Endodermal cell (in vitro differentiated cells): Measurements from ENCODE around the gene GP1BA. TPM values are rescaled to one million over a fixed set of nuclear protein-coding genes. Genes with fewer than 3 reads are reported as not detected.
A peak's percentile ranks its signal among the peaks of the same experiment; 100 is the strongest.
"Not testable (repeated sequence)": the region's sequence is repeated elsewhere in the genome, so short reads cannot be mapped to it uniquely, and the experiment has no call there.

Experiments used
- DNase-seq: peaks from one replicate; pipeline ENCODE4 v3.0.0-alpha.2; 2017
- H3K27ac ChIP-seq: 2 replicates; pipeline ENCODE4 v1.5.1; 2013; ENCODE audit warnings: mild to moderate bottlenecking, low read depth, low read length, moderate library complexity
- H3K27me3 ChIP-seq: 2 replicates; pipeline ENCODE4 v1.6.1; 2013; ENCODE audit warnings: mild to moderate bottlenecking, low read length, moderate library complexity; ENCODE audit not compliant: insufficient read depth, control insufficient read depth, poor library complexity, severe bottlenecking
- H3K36me3 ChIP-seq: 2 replicates; pipeline ENCODE4 v1.7.0; 2013; ENCODE audit warnings: mild to moderate bottlenecking, low read length, moderate library complexity; ENCODE audit not compliant: control insufficient read depth, insufficient read depth
- H3K4me1 ChIP-seq: one replicate; pipeline ENCODE4 v1.7.0; 2013; ENCODE audit warnings: low read length; ENCODE audit not compliant: control insufficient read depth, insufficient read depth
- H3K4me3 ChIP-seq: 2 replicates; pipeline ENCODE4 v1.5.1; 2013; ENCODE audit warnings: mild to moderate bottlenecking, low read length, moderate library complexity
- H3K9ac ChIP-seq: 2 replicates; pipeline ENCODE4 v1.6.1; 2013; ENCODE audit warnings: mild to moderate bottlenecking, low read length, moderate library complexity; ENCODE audit not compliant: poor library complexity, severe bottlenecking; ENCODE audit errors: extremely low read depth
- H3K9me3 ChIP-seq: 2 replicates; pipeline ENCODE4 v1.6.1; 2013; ENCODE audit warnings: mild to moderate bottlenecking, low read length, moderate library complexity; ENCODE audit not compliant: control insufficient read depth
- H3K27ac Mint-ChIP-seq: 2 replicates; pipeline ENCODE4 v1.8.0; 2020; ENCODE audit warnings: mixed read lengths
- H3K27me3 Mint-ChIP-seq: 2 replicates; pipeline ENCODE4 v1.8.0; 2021; ENCODE audit warnings: mild to moderate bottlenecking, mixed read lengths; ENCODE audit not compliant: insufficient read depth
- H3K36me3 Mint-ChIP-seq: 2 replicates; pipeline ENCODE4 v1.8.0; 2020; ENCODE audit warnings: low read depth, mixed read lengths
- H3K4me1 Mint-ChIP-seq: 2 replicates; pipeline ENCODE4 v1.8.0; 2020; ENCODE audit warnings: mixed read lengths
- H3K4me3 Mint-ChIP-seq: 2 replicates; pipeline ENCODE4 v1.8.0; 2020; ENCODE audit warnings: mild to moderate bottlenecking, moderate library complexity, mixed read lengths
- H3K9me3 Mint-ChIP-seq: 2 replicates; pipeline ENCODE4 v1.8.0; 2020; ENCODE audit warnings: mild to moderate bottlenecking, mixed read lengths
- CTCF ChIP-seq: fragments of 200-600 bp; sonication (generic); conservative IDR thresholded peaks from 2 replicates; pipeline ENCODE4 v1.5.0; 2021; ENCODE audit warnings: antibody characterized with exemption, mild to moderate bottlenecking
- WGBS, 2 experiments: methylation state at CpG; one replicate each; pipeline versions ENCODE4 v1.1.5 to v1.1.7; 2013; ENCODE audit warnings: missing lambda C conversion rate in 2 of 2, mixed read lengths in 1 of 2; ENCODE audit not compliant: insufficient coverage in 1 of 2, insufficient read length in 1 of 2; 5-methylcytosine and 5-hydroxymethylcytosine counted together
- total RNA-seq, 2 donors: library from RNA; stranded (reverse); fragmentation: NEBNext Ultra II Directional in 1 of 2; extraction: Animal tissue kit (Norgen Biotek cat#: 25700) in 1 of 2; gene quantifications; 2 replicates in 1 of 2; 3 replicates in 1 of 2; pipeline ENCODE4 v1.2.1, GENCODE V29; 2021

The GP1BA gene
- total RNA-seq, 2 donors from 2014 or later, result not detected

GRCh38 chr17:4908301-4908700 is 23.8 kb upstream of the GP1BA start:
- H3K27me3 ChIP-seq, result no peaks in the 10 kb centered on the region
- no peaks in the 10 kb centered on the region for H3K9me3 ChIP-seq
- no peak for TF ChIP-seq CTCF
- H3K27me3 Mint-ChIP-seq, result peaks cover 9% of the 10 kb centered on the region
- peak overlapping the region; percentile 76 for H3K27ac ChIP-seq
- no peak overlapping the region for H3K4me3 ChIP-seq
- no peaks in the 10 kb centered on the region for H3K4me1 ChIP-seq
- no peak overlapping the region for H3K4me3 Mint-ChIP-seq
- DNase-seq, result peak; percentile 85
- no peaks in the 10 kb centered on the region for H3K9me3 Mint-ChIP-seq
- H3K36me3 ChIP-seq, result no peaks in the 10 kb centered on the region
- H3K4me1 Mint-ChIP-seq, result peaks cover 11% of the 10 kb centered on the region
- H3K27ac Mint-ChIP-seq, result no peak overlapping the region
- H3K36me3 Mint-ChIP-seq, result no peaks in the 10 kb centered on the region
- H3K9ac ChIP-seq, result no peak overlapping the region
- 33 to 41% methylated on average over 7 to 9 of the region's 10 CpGs for WGBS, 2 experiments

- Histone ChIP-seq H3K4me3 (no peak overlapping the region), H3K9me3 (no peaks in the 10 kb centered on the region), H3K9ac (peak overlapping the region; percentile 6), H3K36me3 (no peaks in the 10 kb centered on the region), H3K27me3 (no peaks in the 10 kb centered on the region), H3K4me1 (no peaks in the 10 kb centered on the region), H3K27ac (peak overlapping the region; percentile 76)
- Mint-ChIP-seq H3K4me3 (no peak overlapping the region), H3K27ac (no peak overlapping the region), H3K36me3 (no peaks in the 10 kb centered on the region), H3K9me3 (no peaks in the 10 kb centered on the region), H3K27me3 (peaks cover 9% of the 10 kb centered on the region), H3K4me1 (peaks cover 8% of the 10 kb centered on the region)
- peak; percentile 99 for DNase-seq
- TF ChIP-seq CTCF, result peak; percentile 87
- WGBS, 2 experiments, result 37 to 43% methylated on average over 12 to 20 of the region's 20 CpGs
These were observed 23.2 kb upstream of the GP1BA start for GRCh38 chr17:4908711-4909496.

GRCh38 chr17:4913994-4914393 is 18.1 kb upstream of the GP1BA start:
- H3K27ac Mint-ChIP-seq, result no peak overlapping the region
- H3K9me3 Mint-ChIP-seq, result no peaks in the 10 kb centered on the region
- Histone ChIP-seq H3K4me3 (no peak overlapping the region), H3K4me1 (no peaks in the 10 kb centered on the region), H3K9ac (no peak overlapping the region), H3K27ac (no peak overlapping the region), H3K36me3 (no peaks in the 10 kb centered on the region), H3K9me3 (no peaks in the 10 kb centered on the region), H3K27me3 (no peaks in the 10 kb centered on the region)
- H3K36me3 Mint-ChIP-seq, result no peaks in the 10 kb centered on the region
- no peak for DNase-seq
- 88% methylated on average over 1 of the region's 1 CpG; no CpG with 5 or more reads in 1 of the 2 experiments for WGBS, 2 experiments
- H3K27me3 Mint-ChIP-seq, result no peaks in the 10 kb centered on the region
- peaks cover 8% of the 10 kb centered on the region for H3K4me1 Mint-ChIP-seq
- TF ChIP-seq CTCF, result no peak
- no peak overlapping the region for H3K4me3 Mint-ChIP-seq

- H3K27me3 Mint-ChIP-seq, H3K9me3 Mint-ChIP-seq, H3K27ac ChIP-seq, H3K27ac Mint-ChIP-seq, H3K9me3 ChIP-seq, H3K36me3 ChIP-seq, H3K4me3 Mint-ChIP-seq, H3K27me3 ChIP-seq, H3K4me3 ChIP-seq, H3K36me3 Mint-ChIP-seq, DNase-seq, H3K9ac ChIP-seq, H3K4me1 ChIP-seq, H3K4me1 Mint-ChIP-seq: not testable (repeated sequence)
- 85 to 88% methylated on average over 3 of the region's 4 CpGs for whole genome bisulfite sequencing, 2 experiments
These were observed 17.5 kb upstream of the GP1BA start for GRCh38 chr17:4914551-4914950.
